Activated naive CD4-positive, alpha-beta T cell treated with anti-CD3 and anti-CD28 coated beads, Interleukin-2, amount 50 U/mL, for 24 hours (primary cell): ENCODE results near the gene PRRT4.

Experiments used
- H3K27ac Mint-ChIP-seq: one replicate; pipeline ENCODE4 v1.8.0; 2021; ENCODE audit warnings: mild to moderate bottlenecking, mixed read lengths
- H3K27me3 Mint-ChIP-seq: one replicate; pipeline ENCODE4 v1.8.0; 2021; ENCODE audit warnings: mixed read lengths
- H3K36me3 Mint-ChIP-seq: one replicate; pipeline ENCODE4 v1.8.0; 2021; ENCODE audit warnings: mixed read lengths
- H3K4me1 Mint-ChIP-seq: one replicate; pipeline ENCODE4 v1.8.0; 2021; ENCODE audit warnings: mixed read lengths
- H3K4me3 Mint-ChIP-seq: one replicate; pipeline ENCODE4 v1.8.0; 2021; ENCODE audit warnings: mild to moderate bottlenecking, mixed read lengths
- H3K9me3 Mint-ChIP-seq: one replicate; pipeline ENCODE4 v1.8.0; 2021; ENCODE audit warnings: mixed read lengths

PRRT4 gene

GRCh38 chr7:128307061-128307460 lies 54.4 kb downstream of the PRRT4 start:
- Mint-ChIP-seq H3K9me3 (no peaks in the 10 kb centered on the region), H3K27ac (no peak overlapping the region), H3K36me3 (peaks cover 24% of the 10 kb centered on the region), H3K27me3 (no peaks in the 10 kb centered on the region), H3K4me3 (no peak overlapping the region), H3K4me1 (no peaks in the 10 kb centered on the region)

DNA sequence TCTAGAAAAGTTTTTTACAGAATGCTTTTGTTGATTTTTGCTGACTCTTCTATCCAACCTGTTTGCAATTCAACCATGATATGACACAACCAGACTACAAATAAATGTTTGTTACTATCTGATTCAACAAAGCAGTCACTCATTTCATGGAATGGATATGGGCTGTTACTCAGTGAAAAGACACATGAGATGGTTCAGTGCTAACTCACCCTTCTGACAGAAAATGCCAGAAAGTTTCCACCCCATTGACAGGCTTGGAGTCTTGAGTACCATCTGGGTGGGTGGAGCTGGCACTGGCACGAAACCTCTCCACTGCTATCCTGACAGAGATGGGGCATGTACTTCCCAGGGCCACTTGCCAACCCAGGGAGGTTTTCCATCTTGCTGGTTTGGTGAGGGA lies 57.3 kb downstream of the PRRT4 start:
- Mint-ChIP-seq H3K27me3 (no peaks in the 10 kb centered on the region), H3K27ac (no peak overlapping the region), H3K4me1 (no peaks in the 10 kb centered on the region), H3K9me3 (no peaks in the 10 kb centered on the region), H3K4me3 (no peak overlapping the region), H3K36me3 (peaks cover 20% of the 10 kb centered on the region)

DNA sequence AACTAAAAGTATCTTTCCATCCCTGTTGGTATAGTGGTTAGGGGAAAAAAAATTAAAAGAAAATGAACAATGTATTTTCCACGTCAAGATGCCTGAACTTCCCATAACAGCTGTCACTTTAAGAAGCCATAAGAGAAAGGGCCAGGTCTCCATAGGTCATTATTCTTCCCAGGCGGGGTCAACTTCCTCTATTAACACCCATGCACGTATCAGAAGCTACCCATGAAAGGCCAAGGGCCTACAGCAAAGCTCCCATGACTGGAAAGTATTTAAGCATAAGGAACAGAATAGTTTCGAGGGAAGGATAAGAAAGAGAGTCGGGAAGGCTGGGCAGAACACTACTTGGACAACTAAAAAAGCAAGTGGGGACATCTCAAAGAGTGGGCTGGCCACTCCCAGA lies 57.8 kb downstream of the PRRT4 start:
- H3K36me3 Mint-ChIP-seq = peaks cover 18% of the 10 kb centered on the region
- H3K9me3 Mint-ChIP-seq = no peaks in the 10 kb centered on the region
- no peak overlapping the region for H3K4me3 Mint-ChIP-seq
- H3K4me1 Mint-ChIP-seq = no peaks in the 10 kb centered on the region
- H3K27me3 Mint-ChIP-seq = no peaks in the 10 kb centered on the region
- H3K27ac Mint-ChIP-seq = peak overlapping the region; percentile 46

DNA sequence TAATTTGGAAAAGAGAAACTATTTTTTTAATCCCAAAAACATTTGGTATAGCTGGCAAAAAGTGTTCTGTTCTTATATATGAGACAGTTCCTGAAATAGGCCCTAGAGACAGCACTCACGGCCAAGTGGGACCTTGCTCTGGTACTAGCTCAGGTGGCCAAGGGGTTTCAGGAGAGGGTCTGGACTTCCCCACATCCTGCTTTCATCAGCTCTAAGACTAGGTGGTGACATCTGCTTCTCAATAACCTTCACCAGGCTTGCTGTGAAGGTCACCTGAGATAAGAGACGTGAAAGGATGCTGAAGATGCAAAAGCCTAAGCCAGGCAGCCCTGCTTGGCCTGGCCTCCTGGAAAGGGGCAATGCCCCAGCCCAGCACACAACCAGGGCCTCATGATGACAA lies 58.4 kb downstream of the PRRT4 start:
- H3K4me1 Mint-ChIP-seq = no peaks in the 10 kb centered on the region
- no peaks in the 10 kb centered on the region for H3K27me3 Mint-ChIP-seq
- no peaks in the 10 kb centered on the region for H3K9me3 Mint-ChIP-seq
- H3K36me3 Mint-ChIP-seq = peaks cover 16% of the 10 kb centered on the region
- no peak overlapping the region for H3K27ac Mint-ChIP-seq
- H3K4me3 Mint-ChIP-seq = no peak overlapping the region

DNA sequence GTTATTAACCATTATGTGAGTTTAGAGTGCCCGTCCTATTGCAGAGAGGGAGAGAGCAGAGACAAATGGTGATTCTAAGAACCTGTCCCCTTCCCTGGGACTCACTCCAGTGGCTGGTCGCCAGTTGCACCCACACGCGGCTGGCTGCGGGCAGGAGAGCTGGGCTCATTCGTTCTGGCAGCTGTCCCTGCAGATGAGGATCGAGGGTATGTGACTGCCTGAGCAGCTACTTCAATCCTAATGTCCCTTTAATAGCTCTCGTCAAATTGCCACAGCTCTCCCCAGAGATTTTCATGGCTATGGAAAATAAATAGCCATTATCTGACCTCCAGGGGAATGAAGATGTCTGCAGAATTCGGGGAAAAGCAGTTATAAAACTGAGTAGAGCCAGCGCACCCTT lies 59.4 kb downstream of the PRRT4 start:
- no peak overlapping the region for H3K27ac Mint-ChIP-seq
- no peaks in the 10 kb centered on the region for H3K27me3 Mint-ChIP-seq
- peaks cover 15% of the 10 kb centered on the region for H3K36me3 Mint-ChIP-seq
- no peaks in the 10 kb centered on the region for H3K4me1 Mint-ChIP-seq
- no peaks in the 10 kb centered on the region for H3K9me3 Mint-ChIP-seq
- H3K4me3 Mint-ChIP-seq = no peak overlapping the region
